Activated CD4-positive, CD25-positive, alpha-beta regulatory T cell treated with anti-CD3 and anti-CD28 coated beads, Interleukin-2, amount 50 U/mL, for 16 hours (primary cell): ENCODE measurements around the gene CDC42EP4.

Experiments used
- DNase-seq: peaks from one replicate; pipeline ENCODE4 v3.0.0-alpha.2; 2020; ENCODE audit warnings: low read depth, low spot score

CDC42EP4 gene

DNA sequence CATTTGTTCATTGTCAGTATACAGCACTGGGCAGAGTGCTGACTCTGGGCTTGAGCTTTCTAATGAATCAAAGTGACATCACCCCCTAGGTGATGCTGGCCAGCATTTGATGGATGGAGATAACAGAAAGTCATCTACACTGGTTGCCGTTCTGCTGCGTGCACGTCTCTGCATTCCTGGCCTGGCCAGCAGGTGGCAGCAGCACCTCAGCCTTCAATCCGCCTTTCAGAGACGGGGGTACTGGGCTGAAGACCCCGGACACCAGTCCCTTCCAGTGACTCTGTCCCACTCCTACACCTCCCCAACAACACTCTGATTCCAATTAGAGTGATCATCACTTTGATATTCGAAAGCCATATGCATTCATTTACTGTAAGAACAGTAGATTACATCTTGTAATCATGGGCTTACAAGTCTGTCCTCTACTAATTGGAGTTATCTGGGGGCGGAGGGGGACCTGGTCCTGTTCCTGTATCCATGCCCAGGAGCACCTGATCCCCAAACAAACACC lies 56.1 kb downstream of the CDC42EP4 start:
- DNase-seq = peak; percentile 30

DNA sequence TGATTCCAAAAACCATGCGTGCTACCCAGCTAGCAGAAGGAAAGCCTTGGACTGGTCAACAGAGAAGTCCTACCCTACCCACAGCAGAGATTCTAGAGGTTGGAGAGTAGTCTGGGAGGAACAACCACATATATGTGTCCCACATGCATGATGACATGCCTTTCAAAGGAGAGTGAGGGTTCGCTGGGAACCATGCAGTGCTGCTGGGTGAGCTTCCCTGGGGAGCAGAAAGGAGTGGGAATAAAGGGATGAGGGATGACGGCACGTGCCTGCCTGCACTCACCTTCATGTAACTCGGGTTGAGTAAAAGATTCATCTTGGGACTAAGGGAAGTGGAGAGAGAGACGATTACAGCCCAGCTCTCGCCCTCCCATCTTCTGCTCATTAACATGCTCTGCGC lies 59.9 kb downstream of the CDC42EP4 start:
- no peak for DNase-seq

DNA sequence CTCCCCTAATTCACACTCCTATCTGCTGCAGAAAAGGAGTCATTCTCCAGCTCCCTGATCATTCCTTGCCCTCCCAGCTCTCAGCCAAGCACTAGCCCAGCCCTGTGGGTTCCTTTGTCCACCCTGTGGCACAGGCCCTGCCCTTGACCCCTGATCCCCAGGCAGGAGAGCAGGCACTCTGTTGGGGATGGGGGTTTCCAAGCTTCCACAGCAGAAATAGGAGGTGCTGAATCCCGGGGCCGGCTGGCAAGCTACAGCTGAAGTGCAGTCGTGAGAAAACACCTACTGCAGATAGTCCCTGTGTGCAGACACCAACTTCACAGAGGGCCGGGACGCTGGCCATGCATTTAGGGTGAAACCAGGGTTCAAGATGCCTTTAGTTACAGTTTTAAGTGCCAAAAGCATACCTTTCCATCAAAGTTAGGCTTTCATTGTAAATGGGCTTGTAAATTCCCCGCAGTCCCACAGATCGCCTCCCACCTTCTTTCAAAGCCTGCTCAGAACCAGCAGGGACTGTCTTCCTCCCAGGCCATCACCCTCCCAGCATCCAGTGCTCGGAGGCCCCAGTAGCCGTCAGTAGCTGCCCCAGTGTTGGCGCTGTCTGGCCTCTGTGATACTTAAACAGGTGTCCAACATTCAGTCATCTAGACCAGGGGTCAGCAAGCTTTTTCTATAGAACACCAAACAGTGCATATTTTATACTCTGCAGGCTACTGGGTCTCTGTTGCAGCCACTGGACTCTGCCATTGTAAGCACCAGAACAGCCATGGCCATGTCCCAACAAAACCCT lies 60.8 kb downstream of the CDC42EP4 start:
- DNase-seq = no peak

DNA sequence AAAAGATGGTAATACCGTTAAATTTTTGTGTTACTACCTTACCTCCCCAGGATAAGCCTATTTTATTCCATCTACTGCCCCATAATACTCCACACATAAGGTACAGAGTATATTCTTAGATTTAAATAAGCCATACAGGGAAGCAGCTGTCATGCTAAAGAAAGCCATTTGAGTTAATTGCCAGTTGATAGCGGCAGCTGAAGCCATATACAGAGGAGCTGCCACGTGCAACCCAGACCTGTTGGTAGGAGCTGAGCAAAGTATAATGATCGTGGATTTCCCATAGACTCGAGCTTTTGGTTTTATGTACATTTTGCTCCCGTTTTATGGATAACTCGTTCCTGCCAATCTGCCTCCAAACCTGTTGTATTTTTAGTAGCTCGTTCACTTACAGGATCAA lies 62.1 kb downstream of the CDC42EP4 start:
- no peak for DNase-seq

DNA sequence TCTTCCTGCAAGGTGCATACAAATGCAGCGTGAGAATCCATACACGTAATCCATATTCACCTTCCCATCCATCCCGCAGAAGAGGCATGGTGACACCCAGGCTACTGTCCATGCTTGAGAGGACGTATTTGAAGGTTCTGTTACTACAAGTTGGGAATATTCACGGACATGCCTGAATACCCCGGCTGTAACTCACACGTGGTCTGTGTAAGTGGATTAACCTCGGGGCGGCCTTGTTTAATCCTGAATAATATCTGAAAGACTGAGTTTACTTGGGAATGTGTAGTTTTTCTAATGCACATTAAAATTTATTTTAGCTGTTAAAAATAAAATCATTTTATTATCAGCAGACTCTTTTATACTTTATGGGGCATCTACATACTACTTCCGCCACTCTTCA lies 63.3 kb downstream of the CDC42EP4 start:
- no peak for DNase-seq

DNA sequence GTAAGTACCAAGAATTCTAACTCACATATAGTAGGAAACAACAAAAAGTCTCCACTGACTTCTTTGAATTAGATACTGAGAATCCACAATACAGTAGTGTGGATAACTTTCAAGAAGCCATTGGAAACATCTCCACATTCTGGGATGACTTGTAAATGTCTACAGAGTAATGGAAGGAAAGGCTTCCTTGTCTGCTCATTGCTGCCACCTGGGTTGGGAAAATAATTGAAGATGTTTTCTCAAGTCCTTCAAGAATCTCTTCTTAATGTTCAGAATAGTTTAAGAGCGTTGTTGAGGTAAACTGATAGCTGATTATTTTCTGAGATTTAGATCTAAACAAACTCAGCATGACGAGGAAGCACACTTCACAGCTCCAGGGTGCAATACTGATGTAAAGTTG lies 64.1 kb downstream of the CDC42EP4 start:
- no peak for DNase-seq

DNA sequence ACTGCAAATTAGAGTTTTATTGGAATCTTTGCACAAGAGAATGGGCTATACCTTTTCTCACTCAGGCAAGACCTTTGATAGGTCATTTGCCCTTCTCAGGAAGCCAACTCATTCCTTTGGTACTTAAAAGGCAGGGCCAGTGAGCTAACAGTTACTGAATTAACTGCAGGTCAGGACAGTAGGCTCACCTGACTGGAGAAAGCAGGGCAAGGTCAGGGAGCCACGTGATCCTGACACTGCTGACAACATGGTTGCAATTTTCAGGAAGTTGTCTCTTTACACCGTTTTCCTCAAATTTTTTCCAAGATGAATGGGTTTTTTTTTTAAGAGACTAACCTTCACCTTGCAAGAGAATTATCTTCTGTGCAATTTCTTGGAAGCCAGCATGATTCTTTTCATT lies 71.2 kb downstream of the CDC42EP4 start:
- DNase-seq = no peak

DNA sequence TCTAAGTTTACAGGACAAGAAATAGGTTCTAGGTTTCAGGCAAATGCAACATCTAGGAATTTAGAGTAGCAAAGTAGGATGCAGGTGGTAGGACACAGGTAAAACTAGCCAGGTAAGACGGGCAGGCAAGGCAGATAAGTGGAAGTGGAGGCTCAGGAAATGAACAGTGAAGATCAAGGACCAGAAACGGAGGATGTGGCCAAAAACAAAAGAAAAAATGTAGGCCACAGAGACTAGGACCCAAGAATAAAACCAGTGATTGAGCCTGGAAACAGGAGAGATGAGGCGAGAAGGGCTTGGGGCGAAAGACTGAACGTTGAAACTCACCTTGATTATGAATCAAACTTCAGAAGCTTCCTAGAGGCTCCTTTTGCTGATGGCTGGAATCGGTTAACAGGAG lies 74.1 kb downstream of the CDC42EP4 start:
- DNase-seq = no peak

DNA sequence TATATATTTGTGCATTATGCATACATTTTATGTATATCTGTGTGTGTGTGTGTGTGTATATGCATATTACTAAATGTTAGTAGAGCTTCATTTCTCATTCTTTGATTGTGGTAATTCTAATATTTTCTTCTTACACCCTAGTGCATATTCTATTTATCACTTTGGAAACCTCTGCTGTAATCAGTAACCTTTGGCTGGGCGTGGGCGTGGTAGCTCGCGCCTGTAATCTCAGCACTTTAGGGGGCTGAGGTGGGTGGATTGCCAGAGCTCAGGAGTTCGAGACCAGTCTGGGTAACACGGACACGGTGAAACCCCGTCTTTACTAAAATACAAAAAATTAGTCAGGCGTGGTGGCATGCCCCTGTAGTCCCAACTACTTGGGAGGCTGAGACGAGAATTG lies 77.1 kb downstream of the CDC42EP4 start:
- DNase-seq = no peak
